DND-41 (cell line): Measurements from ENCODE around the gene BMP2.

Source experiments
- ATAC-seq: fragments of 200-7000 bp; cut with Tn5 transposase; 3 replicates; pipeline ENCODE4 v1.9.1; 2021; ENCODE audit warnings: low read depth; ENCODE audit not compliant: insufficient read depth
- DNase-seq: peaks from one replicate; pipeline ENCODE4 v3.0.0-alpha.2; 2020
- H2AFZ ChIP-seq: 2 replicates; pipeline ENCODE4 v1.6.0; 2012; ENCODE audit warnings: low read depth, low read length
- H3K27ac ChIP-seq: 2 replicates; pipeline ENCODE4 v1.5.1; 2012; ENCODE audit warnings: low read length, inconsistent platforms
- H3K27me3 ChIP-seq: fragments of 200-600 bp; sonication (generic); 2 replicates; pipeline ENCODE4 v1.6.0; 2012; ENCODE audit warnings: low read length, mild to moderate bottlenecking, inconsistent platforms; ENCODE audit not compliant: insufficient read depth, poor library complexity
- H3K36me3 ChIP-seq: 2 replicates; pipeline ENCODE4 v1.5.1; 2012; ENCODE audit warnings: low read length, inconsistent platforms; ENCODE audit not compliant: insufficient read depth
- H3K4me1 ChIP-seq: 2 replicates; pipeline ENCODE4 v1.5.1; 2012; ENCODE audit warnings: mild to moderate bottlenecking, low read length; ENCODE audit not compliant: insufficient read depth
- H3K4me2 ChIP-seq: 2 replicates; pipeline ENCODE4 v1.6.0; 2012; ENCODE audit warnings: mild to moderate bottlenecking, moderate library complexity, low read length, inconsistent platforms; ENCODE audit not compliant: insufficient read depth
- H3K4me3 ChIP-seq, 2 experiments: fragments of 200-600 bp in 1 of 2; shearing (Covaris generic) in 1 of 2; 2 replicates each; pipeline ENCODE4 v1.5.1; 2012 to 2016; ENCODE audit warnings: inconsistent platforms in 2 of 2, low read length in 2 of 2, mild to moderate bottlenecking in 2 of 2, low read depth in 1 of 2, moderate library complexity in 1 of 2
- H3K79me2 ChIP-seq: 2 replicates; pipeline ENCODE4 v1.6.0; 2012; ENCODE audit warnings: low read length, inconsistent platforms; ENCODE audit not compliant: insufficient read depth
- H3K9ac ChIP-seq: 2 replicates; pipeline ENCODE4 v1.6.0; 2012; ENCODE audit warnings: low read depth, mild to moderate bottlenecking, inconsistent platforms, low read length, moderate library complexity
- H3K9me3 ChIP-seq: 2 replicates; pipeline ENCODE4 v1.5.1; 2012; ENCODE audit warnings: low read length, moderate library complexity, mild to moderate bottlenecking, inconsistent platforms; ENCODE audit not compliant: insufficient read depth, severe bottlenecking
- H4K20me1 ChIP-seq: 2 replicates; pipeline ENCODE4 v1.6.0; 2012; ENCODE audit warnings: low read length; ENCODE audit not compliant: insufficient read depth
- EZH2 ChIP-seq: IDR thresholded peaks from 3 replicates; pipeline ENCODE4 v1.6.1; 2012; ENCODE audit warnings: borderline replicate concordance, low read depth, mild to moderate bottlenecking, moderate library complexity, low read length, inconsistent platforms; ENCODE audit not compliant: severe bottlenecking
- TF ChIP-seq, protein P1 (sequence below): IDR thresholded peaks from 2 replicates; pipeline ENCODE4 v1.5.1; 2012; ENCODE audit warnings: borderline replicate concordance, low read length, moderate library complexity, mild to moderate bottlenecking; ENCODE audit not compliant: poor library complexity, severe bottlenecking; ENCODE audit errors: extremely low read depth

BMP2 gene

GRCh38 chr20:6767126-6767535, 355 bp upstream of the BMP2 start:
- Histone ChIP-seq H3K9ac (no peak overlapping the region), H3K9me3 (no peaks in the 10 kb centered on the region), H2AFZ (no peak overlapping the region), H3K27me3 (no peaks in the 10 kb centered on the region), H3K27ac (no peak overlapping the region), H3K4me2 (no peak overlapping the region), H3K4me3 (no peak overlapping the region), H3K79me2 (no peaks in the 10 kb centered on the region), H3K4me1 (no peaks in the 10 kb centered on the region), H3K36me3 (no peaks in the 10 kb centered on the region), H4K20me1 (no peaks in the 10 kb centered on the region)
- TF ChIP-seq, protein P1, sequence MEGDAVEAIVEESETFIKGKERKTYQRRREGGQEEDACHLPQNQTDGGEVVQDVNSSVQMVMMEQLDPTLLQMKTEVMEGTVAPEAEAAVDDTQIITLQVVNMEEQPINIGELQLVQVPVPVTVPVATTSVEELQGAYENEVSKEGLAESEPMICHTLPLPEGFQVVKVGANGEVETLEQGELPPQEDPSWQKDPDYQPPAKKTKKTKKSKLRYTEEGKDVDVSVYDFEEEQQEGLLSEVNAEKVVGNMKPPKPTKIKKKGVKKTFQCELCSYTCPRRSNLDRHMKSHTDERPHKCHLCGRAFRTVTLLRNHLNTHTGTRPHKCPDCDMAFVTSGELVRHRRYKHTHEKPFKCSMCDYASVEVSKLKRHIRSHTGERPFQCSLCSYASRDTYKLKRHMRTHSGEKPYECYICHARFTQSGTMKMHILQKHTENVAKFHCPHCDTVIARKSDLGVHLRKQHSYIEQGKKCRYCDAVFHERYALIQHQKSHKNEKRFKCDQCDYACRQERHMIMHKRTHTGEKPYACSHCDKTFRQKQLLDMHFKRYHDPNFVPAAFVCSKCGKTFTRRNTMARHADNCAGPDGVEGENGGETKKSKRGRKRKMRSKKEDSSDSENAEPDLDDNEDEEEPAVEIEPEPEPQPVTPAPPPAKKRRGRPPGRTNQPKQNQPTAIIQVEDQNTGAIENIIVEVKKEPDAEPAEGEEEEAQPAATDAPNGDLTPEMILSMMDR, result no peak
- no peak for TF ChIP-seq EZH2
- ATAC-seq, result no peak
- no peak for DNase-seq

- Histone ChIP-seq H4K20me1 (no peaks in the 10 kb centered on the region), H3K9me3 (no peaks in the 10 kb centered on the region), H3K79me2 (no peaks in the 10 kb centered on the region), H3K4me3 (no peak overlapping the region), H2AFZ (no peak overlapping the region), H3K4me2 (no peak overlapping the region), H3K27me3 (no peaks in the 10 kb centered on the region), H3K27ac (no peak overlapping the region), H3K4me1 (no peaks in the 10 kb centered on the region), H3K9ac (no peak overlapping the region), H3K36me3 (no peaks in the 10 kb centered on the region)
- no peak for ATAC-seq
- TF ChIP-seq EZH2, result no peak
- TF ChIP-seq, protein P1, result no peak
- DNase-seq, result no peak
These were observed 998 bp downstream of the BMP2 start for GRCh38 chr20:6768228-6769140.

DNA sequence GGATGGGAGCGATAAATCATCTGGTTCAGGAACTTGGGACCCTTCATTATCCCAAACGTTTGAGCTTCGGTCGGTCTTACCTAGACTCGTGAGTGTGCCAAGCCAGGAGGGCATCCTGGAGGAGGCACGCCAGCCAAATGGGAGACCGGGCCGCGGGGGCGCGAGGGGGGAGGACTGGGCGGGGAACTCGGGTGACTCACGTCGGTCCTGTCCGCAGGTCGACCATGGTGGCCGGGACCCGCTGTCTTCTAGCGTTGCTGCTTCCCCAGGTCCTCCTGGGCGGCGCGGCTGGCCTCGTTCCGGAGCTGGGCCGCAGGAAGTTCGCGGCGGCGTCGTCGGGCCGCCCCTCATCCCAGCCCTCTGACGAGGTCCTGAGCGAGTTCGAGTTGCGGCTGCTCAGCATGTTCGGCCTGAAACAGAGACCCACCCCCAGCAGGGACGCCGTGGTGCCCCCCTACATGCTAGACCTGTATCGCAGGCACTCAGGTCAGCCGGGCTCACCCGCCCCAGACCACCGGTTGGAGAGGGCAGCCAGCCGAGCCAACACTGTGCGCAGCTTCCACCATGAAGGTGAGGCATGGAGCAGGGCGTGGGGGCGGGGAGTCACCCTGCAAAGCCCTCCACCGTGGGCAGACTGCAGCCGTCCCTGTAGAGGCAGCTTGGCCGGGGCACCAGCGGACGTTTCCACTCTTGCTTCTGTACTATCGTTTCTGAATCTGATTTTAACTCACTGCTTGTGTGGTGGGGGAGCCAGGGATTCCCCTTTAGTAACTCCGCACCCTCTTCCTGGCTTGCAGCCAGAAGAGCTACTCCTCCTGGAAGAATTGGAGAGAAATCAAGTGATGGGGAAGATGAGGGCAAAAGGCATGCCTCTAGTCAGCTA, 2.7 kb downstream of the BMP2 start:
- Histone ChIP-seq H3K9ac (no peak overlapping the region), H3K4me1 (no peaks in the 10 kb centered on the region), H2AFZ (no peak overlapping the region), H3K9me3 (no peaks in the 10 kb centered on the region), H3K27me3 (no peaks in the 10 kb centered on the region), H3K36me3 (no peaks in the 10 kb centered on the region), H3K4me3 (no peak overlapping the region), H3K79me2 (no peaks in the 10 kb centered on the region), H4K20me1 (no peaks in the 10 kb centered on the region), H3K27ac (no peak overlapping the region), H3K4me2 (no peak overlapping the region)
- TF ChIP-seq, protein P1, result no peak
- TF ChIP-seq EZH2, result no peak
- ATAC-seq, result no peak
- no peak for DNase-seq
